Vagina (tissue), 2 donors: ENCODE measurements around the gene LTC4S.

ENCODE experiments used
- CTCF ChIP-seq, 3 experiments: fragments of 450-650 bp in 2 of 3; fragments of 200-600 bp in 1 of 3; sonication (generic) in 1 of 3; IDR thresholded peaks; one replicate each; pipeline ENCODE4 v1.5.1; 2017 to 2019; ENCODE audit warnings: antibody characterized with exemption in 3 of 3, mild to moderate bottlenecking in 2 of 3, moderate library complexity in 2 of 3
- POLR2A ChIP-seq, 2 donors: fragments of 450-650 bp; IDR thresholded peaks; one replicate each; pipeline ENCODE4 v1.6.1; 2017; ENCODE audit warnings: antibody characterized with exemption in 2 of 2, mild to moderate bottlenecking in 2 of 2, moderate library complexity in 2 of 2

GRCh38 chr5:179749857-179750508, 43.8 kb upstream of the LTC4S start:
- TF ChIP-seq CTCF (IDR thresholded peaks at IDR 0.05) (no peak), POLR2A (IDR thresholded peaks at IDR 0.05) (no peak)
